ENCODE data around the gene GLOD5.

The GLOD5 gene

DNA sequence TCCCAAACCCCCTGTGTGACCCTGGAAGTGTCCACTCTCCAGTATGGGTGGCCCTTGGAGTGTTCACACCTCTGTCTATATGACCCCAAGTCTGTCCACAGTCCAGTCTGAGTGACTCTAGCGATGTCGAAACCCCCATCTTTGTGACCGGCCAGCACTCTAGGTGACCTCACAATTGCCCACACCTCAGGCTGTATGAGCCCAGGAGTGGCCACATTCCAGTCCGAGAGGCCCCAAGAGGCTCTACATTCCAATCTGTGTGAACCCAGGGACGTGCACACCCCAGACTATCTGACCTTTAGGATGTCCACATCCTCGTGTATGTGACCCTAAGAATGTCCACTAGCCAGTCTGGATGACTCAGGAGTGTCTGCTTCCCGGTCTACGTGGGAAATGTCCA lies 7.3 kb upstream of the GLOD5 start:
- no peak for DNase-seq (ENCODE audit: low spot score)

DNA sequence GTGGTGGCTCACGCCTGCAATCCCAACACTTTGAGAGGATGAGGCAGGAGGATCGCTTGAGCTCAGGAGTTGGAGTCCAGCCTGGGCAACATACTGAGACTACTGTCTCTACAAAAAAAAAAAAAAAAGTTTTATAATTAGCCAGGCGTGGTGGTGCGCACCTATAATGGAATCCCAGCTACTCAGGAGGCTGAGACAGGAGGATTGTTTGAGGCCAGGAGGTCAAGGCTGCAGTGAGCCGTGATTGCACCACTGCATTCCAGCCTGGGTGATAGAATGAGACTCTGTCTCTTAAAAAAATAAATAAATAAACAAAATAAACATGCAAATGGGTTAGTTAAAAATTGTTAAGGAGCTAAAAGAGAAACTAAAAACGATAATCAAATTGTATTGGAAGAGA lies 7.7 kb downstream of the GLOD5 start:
- no peak for DNase-seq (ENCODE audit: low spot score)

GRCh38 chrX:48770296-48770695 lies 8.7 kb downstream of the GLOD5 start:
- no peak for DNase-seq (ENCODE audit: low spot score)

- no peak for DNase-seq (ENCODE audit: low spot score)
These were observed 11.1 kb downstream of the GLOD5 start for GRCh38 chrX:48772602-48773001.

DNA sequence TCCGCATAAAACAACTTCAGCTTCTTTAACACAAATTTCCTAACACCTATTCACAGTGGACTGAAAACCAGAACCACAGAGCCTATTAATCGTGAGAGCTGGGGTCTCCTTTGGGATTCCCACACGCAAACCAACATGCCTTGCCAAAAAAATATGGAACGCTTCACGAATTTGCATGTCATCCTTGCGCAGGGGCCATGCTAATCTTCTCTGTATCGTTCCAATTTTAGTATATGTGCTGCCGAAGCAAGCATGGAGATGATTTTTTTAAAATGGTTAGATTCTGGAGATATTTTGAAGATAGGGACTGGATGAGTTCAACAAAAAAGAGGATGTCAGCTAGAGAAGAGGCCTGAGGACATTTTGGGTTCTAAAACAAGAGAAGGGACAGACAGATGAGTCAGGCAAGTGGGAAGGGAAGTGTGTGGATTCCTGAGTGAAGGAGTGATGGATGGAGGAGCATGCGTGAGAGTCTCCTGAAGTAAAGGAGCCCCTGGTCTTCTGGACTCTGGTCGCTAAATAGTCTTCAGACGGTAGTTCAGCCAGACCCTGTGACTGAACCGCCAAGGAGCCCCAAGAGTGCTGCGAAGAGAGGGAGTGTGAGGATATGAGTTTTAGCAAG lies 15.4 kb downstream of the GLOD5 start:
- no peak for DNase-seq (ENCODE audit: low spot score)

- DNase-seq (ENCODE audit: low spot score), result no peak
These were observed 17.9 kb downstream of the GLOD5 start for GRCh38 chrX:48779399-48779798.

- no peak for DNase-seq (ENCODE audit: low spot score)
These were observed 20.2 kb downstream of the GLOD5 start for GRCh38 chrX:48781705-48782104.

DNA sequence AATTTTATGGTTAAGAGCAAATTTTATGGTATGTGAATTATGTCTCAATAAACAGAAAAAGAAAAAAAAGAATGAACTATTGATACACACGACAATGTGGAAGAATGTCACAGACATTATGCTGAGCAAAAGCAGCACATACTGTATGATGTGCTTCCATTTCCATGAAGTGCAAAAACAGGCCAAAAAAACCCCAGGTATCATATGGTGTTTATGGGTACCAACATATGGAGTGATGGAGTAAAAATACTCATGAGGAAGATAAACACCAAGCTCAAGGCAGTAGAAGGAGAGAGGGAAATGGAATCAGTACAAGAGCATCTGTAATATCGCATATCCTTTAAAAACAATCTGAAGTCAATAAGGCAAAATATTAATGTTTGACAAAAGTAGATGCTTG lies 20.7 kb downstream of the GLOD5 start:
- no peak for DNase-seq (ENCODE audit: low spot score)

- no peak for DNase-seq (ENCODE audit: low spot score)
These were observed 21.2 kb downstream of the GLOD5 start for GRCh38 chrX:48782795-48783194.

DNA sequence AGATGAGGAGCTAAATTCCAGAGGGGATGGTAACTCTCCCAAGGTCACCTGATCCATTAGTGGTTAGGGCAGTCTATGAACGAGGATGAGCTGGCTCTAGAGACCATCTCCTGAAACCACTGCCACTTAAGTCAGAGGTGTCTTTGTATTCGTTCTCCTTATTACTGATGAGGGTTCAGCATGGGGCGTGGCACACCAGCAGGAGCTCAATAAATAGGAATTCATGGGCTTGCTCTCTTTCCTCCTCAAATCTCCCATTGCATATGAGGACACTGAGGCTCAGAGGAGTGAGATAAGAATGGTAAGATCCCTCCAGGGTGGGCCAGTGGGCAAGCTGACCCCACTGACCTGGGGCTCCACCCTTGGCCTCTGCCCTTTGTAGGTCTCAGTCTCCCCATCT lies 23.2 kb downstream of the GLOD5 start:
- DNase-seq (ENCODE audit: low spot score), result no peak

GRCh38 chrX:48785186-48785539 lies 23.6 kb downstream of the GLOD5 start:
- no peak for DNase-seq (ENCODE audit: low spot score)

DNA sequence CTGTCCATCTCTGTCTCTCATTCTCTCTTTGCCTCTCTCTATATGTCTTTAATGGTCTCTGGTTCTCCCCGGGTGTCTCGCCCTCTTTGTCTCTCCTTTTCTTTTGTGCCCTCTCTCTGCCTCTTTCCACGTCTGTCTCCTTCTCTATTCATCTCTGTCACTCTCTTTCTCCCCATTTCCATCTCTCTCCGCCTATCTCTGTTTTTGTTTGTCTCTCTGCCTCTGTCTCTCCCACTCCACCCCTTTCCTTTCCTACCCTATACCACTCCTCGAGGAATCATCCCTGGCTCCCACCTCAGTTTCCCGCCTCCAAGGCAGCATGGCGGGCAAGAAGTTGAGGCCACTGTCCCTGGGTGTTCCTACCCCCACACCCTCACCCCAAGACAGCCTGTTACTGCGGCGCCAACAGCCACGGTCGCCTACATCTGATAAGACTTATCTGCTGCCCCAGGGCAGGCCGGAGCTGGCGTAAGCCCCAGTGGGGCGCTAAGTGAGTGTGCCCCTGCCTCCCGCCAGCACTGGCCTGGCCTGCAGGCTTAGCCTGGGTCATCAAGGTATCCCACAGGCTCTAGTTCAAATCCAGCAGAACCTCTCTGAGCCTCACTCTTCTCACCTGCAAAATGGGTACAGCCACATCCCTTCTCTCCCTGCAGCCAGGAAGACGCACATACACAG lies 24.1 kb downstream of the GLOD5 start:
- no peak for DNase-seq (ENCODE audit: low spot score)

DNA sequence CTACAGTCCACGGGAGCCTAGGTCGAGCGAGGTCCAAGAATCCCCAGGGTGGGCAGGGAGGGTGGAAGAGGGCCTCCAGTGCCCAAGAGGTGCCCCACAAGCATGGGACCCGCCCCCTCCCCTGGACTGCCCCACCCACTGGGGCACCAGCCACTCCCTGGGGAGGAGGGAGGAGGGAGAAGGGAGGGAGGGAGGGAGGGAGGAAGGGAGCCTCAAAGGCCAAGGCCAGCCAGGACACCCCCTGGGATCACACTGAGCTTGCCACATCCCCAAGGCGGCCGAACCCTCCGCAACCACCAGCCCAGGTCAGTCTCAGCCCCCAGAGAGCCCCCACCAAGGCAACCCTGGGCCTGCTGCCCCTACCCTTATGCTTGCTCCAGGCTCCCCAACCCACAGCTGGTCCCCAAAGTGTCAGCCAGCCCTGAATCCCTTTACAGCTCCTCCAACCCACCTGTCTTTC lies 24.8 kb downstream of the GLOD5 start, which contains the start of gene GATA1:
GATA1 (plus strand) TSS at position 250 of the 460 bp plus-strand sequence. CDS start 4,520 bp downstream, outside the sequence.
- DNase-seq (ENCODE audit: low spot score), result no peak

DNA sequence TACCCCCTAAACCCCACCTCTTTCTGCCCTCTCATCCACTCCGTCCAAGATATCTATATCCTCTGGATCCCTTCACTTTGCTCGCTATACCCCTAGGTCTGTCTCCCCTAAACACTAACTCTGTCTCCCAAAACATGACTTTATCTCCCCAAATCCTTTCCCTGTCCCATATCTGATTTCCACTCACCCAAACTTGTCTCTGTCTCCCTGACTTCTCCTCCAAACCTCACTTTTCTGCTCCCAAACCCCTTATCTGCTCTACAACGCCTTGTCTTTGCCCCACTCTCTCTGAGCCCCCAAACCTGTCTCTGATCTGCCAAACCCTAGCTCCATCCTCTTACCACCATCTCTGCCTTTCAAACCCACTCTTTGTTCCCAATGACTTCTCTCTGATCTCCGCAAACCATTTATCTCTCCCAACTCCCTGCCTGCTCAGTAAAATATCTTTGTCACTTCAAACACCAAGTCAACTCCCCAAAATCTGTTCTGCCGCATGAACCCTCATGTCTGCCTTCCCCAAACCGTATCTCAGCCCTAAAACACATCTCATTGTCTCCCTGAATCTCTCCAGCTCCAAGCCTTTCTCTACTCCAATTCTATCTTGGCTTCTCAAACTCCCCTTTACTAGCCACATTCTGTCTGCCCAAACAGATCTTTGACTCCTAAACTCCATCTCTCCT lies 25.4 kb downstream of the GLOD5 start:
- DNase-seq (ENCODE audit: low spot score), result no peak

DNA sequence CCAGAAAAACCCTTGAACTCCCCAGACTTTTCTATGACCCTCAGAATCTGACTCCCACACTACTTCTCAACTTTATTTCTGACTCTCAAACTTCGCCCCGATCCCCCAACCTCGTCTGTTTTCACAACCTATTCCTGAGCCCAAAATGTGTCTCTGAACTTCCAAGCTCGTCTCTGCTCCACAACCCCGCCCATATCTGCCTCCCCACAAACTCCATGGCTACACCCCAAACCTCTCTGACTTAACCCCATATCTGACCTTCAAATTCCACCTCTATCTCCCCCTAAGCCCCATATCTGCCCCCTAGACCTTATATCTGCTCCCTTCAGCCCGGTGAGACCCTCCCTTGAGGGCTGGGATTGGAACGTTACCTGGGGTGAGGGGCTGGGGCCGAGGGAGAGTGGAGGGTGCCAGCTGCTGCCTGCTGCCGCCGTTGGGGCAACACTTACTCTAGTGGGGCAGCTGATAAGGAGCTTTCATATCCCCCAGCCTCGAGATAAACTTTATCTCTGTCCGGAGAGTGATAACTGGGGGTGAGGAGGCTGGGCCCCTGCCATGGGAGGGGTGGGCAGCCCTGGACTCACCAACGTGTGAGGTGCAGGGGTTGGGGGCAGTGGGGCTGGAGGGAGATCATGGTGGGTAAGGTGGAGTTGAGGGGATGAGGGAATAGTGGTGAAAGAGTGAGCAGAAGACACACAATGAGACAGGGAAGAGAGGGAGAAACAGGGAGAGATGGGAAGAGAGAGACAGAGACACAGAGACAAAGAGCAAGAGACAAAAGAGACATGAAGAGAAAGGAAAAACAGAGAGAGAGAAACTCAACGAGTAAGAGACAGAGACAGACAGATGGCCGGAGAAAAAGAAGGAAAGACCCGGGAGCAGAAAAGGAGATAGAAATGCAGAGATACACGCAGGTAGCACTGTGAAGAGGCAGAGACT lies 26.2 kb downstream of the GLOD5 start:
- no peak for DNase-seq (ENCODE audit: low spot score)

DNA sequence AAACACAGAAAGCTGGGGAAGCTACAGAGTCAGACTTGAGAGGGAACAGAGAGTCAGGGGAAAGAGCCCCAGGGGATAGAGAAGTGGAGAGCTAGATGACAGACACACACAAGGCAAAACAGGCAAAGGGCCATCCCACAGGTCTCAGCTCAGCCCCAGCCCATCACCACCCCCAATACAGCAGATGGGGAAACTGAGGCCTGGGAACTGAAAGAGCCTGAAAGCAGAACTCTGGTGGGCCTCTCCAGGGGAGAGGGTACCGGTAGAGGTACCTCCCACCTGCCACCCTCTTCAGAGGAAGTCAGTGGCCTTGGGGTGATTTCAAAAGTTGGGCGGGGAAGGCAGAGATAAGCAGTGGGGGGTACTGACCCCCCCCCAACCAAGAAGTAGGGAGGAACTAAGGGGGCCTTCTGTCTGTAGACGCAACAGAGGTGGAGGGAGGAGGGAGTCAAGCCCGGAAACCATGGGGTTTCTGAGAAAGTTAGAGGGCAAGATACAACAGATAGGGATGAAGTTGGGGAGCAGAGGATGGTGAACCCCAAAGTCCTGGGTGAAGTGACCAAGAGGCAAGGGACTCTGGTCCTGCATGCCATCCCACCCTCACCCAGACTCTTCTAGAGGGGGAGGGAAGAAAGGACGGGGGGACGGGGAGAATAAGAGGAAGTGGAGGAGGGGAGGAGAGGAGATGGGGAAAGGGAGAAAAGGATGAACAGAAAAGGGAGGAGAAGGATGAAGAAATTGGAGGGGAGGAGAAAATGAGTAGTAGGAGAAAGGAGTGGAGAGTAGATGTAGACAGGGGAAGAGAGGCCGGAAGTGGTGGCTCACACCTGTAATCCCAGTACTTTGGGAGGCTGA lies 28.0 kb downstream of the GLOD5 start:
- DNase-seq (ENCODE audit: low spot score), result no peak

GRCh38 chrX:48790477-48790876 lies 28.9 kb downstream of the GLOD5 start:
- DNase-seq (ENCODE audit: low spot score), result no peak

GRCh38 chrX:48791063-48791820 lies 29.7 kb downstream of the GLOD5 start:
- DNase-seq (ENCODE audit: low spot score), result no peak

- no peak for DNase-seq (ENCODE audit: low spot score)
These were observed 30.7 kb downstream of the GLOD5 start for GRCh38 chrX:48792219-48792618.

DNA sequence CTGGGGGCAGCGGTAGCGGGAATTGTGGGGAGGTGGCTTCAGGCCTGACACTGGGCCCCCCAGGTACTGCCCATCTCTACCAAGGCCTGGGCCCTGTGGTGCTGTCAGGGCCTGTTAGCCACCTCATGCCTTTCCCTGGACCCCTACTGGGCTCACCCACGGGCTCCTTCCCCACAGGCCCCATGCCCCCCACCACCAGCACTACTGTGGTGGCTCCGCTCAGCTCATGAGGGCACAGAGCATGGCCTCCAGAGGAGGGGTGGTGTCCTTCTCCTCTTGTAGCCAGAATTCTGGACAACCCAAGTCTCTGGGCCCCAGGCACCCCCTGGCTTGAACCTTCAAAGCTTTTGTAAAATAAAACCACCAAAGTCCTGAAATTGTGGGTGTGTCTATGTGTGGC lies 32.4 kb downstream of the GLOD5 start:
- DNase-seq (ENCODE audit: low spot score), result no peak
